GM21576 (cell line): ENCODE results near the gene PALD1.

Experiments used
- ATAC-seq: cut with Tn5 transposase; IDR thresholded peaks from one replicate; pipeline ENCODE4 v1.9.1; 2021; ENCODE audit warnings: mild to moderate bottlenecking, moderate library complexity; ENCODE audit not compliant: unreplicated experiment

The PALD1 gene

GRCh38 chr10:70457759-70458305 is 20.7 kb upstream of the PALD1 start:
- no peak for ATAC-seq

GRCh38 chr10:70458329-70459060 is 20.1 kb upstream of the PALD1 start:
- no peak for ATAC-seq

- ATAC-seq = no peak
These were observed 19.4 kb upstream of the PALD1 start for GRCh38 chr10:70459061-70459773.

GRCh38 chr10:70459774-70460490 is 18.6 kb upstream of the PALD1 start:
- ATAC-seq = no peak

GRCh38 chr10:70461397-70462348 is 16.9 kb upstream of the PALD1 start:
- ATAC-seq = no peak

GRCh38 chr10:70462349-70462984 is 16.1 kb upstream of the PALD1 start:
- no peak for ATAC-seq

- ATAC-seq = no peak
These were observed 13.3 kb upstream of the PALD1 start for GRCh38 chr10:70465278-70465677.

- no peak for ATAC-seq
These were observed 12.7 kb upstream of the PALD1 start for GRCh38 chr10:70465832-70466231.

- ATAC-seq = no peak
These were observed 11.6 kb upstream of the PALD1 start for GRCh38 chr10:70466951-70467350.

- ATAC-seq = no peak
These were observed 5.6 kb upstream of the PALD1 start for GRCh38 chr10:70472799-70473454.

- ATAC-seq = no peak
These were observed 3.8 kb upstream of the PALD1 start for GRCh38 chr10:70474780-70475179.

- ATAC-seq = no peak
These were observed 2.9 kb upstream of the PALD1 start for GRCh38 chr10:70475661-70476060.

- ATAC-seq = no peak
These were observed 2.1 kb upstream of the PALD1 start for GRCh38 chr10:70476249-70477035.

- ATAC-seq = no peak
These were observed 855 bp upstream of the PALD1 start for GRCh38 chr10:70477661-70478162.

GRCh38 chr10:70479165-70479581 is 606 bp downstream of the PALD1 start:
- ATAC-seq = no peak

- no peak for ATAC-seq
These were observed 1.2 kb downstream of the PALD1 start for GRCh38 chr10:70479626-70480238.

GRCh38 chr10:70480239-70480861 is 1.8 kb downstream of the PALD1 start:
- no peak for ATAC-seq

- ATAC-seq = no peak
These were observed 2.5 kb downstream of the PALD1 start for GRCh38 chr10:70481105-70481504.
